ENCODE data around the gene PIK3CG.

The PIK3CG gene

DNA sequence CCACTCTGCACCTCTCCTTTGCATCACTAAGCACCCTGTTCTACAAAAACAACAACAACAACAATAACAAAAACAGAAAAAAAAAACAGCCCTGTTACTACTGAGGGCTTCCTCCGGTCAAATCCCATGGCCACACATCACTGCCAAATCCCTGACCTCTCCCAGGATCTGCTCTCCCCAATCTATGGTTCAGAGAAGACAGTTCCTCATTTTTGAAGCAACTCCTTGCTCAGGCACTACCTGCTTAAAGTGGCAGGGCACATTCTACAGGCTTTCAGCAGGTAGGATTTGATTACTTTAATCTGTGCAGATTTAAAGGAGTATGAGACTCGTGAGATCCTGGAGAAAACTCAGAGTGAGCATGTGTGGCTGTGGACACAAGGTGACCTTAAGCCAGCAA, 46.9 kb downstream of the PIK3CG start:
- no peak for ATAC-seq
- TF ChIP-seq POU6F1 (CRISPR knock-in tag; IDR thresholded peaks at IDR 0.05; ENCODE audit: borderline replicate concordance, low read depth) (no peak), ZNF70 (CRISPR knock-in tag; IDR thresholded peaks at IDR 0.05) (no peak), SNAI2 (CRISPR knock-in tag; IDR thresholded peaks at IDR 0.05) (no peak)
- TF ChIP-seq, protein P1, sequence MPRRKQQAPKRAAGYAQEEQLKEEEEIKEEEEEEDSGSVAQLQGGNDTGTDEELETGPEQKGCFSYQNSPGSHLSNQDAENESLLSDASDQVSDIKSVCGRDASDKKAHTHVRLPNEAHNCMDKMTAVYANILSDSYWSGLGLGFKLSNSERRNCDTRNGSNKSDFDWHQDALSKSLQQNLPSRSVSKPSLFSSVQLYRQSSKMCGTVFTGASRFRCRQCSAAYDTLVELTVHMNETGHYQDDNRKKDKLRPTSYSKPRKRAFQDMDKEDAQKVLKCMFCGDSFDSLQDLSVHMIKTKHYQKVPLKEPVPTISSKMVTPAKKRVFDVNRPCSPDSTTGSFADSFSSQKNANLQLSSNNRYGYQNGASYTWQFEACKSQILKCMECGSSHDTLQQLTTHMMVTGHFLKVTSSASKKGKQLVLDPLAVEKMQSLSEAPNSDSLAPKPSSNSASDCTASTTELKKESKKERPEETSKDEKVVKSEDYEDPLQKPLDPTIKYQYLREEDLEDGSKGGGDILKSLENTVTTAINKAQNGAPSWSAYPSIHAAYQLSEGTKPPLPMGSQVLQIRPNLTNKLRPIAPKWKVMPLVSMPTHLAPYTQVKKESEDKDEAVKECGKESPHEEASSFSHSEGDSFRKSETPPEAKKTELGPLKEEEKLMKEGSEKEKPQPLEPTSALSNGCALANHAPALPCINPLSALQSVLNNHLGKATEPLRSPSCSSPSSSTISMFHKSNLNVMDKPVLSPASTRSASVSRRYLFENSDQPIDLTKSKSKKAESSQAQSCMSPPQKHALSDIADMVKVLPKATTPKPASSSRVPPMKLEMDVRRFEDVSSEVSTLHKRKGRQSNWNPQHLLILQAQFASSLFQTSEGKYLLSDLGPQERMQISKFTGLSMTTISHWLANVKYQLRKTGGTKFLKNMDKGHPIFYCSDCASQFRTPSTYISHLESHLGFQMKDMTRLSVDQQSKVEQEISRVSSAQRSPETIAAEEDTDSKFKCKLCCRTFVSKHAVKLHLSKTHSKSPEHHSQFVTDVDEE (CRISPR knock-in tag; IDR thresholded peaks at IDR 0.05), result no peak

GRCh38 chr7:106914018-106914607, 49.0 kb downstream of the PIK3CG start:
- TF ChIP-seq, protein P1 (CRISPR knock-in tag; IDR thresholded peaks at IDR 0.05), result no peak
- TF ChIP-seq BACH2 (CRISPR knock-in tag; IDR thresholded peaks at IDR 0.05; ENCODE audit: borderline replicate concordance), result no peak
- TF ChIP-seq OSR1 (CRISPR knock-in tag; IDR thresholded peaks at IDR 0.05), result no peak
- TF ChIP-seq PPARA (CRISPR knock-in tag; IDR thresholded peaks at IDR 0.05; ENCODE audit: borderline replicate concordance), result no peak
- no peak for TF ChIP-seq SNAI2 (CRISPR knock-in tag; IDR thresholded peaks at IDR 0.05)
- TF ChIP-seq, protein P2, sequence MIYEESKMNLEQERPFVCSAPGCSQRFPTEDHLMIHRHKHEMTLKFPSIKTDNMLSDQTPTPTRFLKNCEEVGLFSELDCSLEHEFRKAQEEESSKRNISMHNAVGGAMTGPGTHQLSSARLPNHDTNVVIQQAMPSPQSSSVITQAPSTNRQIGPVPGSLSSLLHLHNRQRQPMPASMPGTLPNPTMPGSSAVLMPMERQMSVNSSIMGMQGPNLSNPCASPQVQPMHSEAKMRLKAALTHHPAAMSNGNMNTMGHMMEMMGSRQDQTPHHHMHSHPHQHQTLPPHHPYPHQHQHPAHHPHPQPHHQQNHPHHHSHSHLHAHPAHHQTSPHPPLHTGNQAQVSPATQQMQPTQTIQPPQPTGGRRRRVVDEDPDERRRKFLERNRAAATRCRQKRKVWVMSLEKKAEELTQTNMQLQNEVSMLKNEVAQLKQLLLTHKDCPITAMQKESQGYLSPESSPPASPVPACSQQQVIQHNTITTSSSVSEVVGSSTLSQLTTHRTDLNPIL (CRISPR knock-in tag; IDR thresholded peaks at IDR 0.05; ENCODE audit: low read depth), result no peak
- TF ChIP-seq POU6F1 (CRISPR knock-in tag; IDR thresholded peaks at IDR 0.05; ENCODE audit: borderline replicate concordance, low read depth), result no peak
- TF ChIP-seq, protein P3, sequence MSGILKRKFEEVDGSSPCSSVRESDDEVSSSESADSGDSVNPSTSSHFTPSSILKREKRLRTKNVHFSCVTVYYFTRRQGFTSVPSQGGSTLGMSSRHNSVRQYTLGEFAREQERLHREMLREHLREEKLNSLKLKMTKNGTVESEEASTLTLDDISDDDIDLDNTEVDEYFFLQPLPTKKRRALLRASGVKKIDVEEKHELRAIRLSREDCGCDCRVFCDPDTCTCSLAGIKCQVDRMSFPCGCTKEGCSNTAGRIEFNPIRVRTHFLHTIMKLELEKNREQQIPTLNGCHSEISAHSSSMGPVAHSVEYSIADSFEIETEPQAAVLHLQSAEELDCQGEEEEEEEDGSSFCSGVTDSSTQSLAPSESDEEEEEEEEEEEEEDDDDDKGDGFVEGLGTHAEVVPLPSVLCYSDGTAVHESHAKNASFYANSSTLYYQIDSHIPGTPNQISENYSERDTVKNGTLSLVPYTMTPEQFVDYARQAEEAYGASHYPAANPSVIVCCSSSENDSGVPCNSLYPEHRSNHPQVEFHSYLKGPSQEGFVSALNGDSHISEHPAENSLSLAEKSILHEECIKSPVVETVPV (CRISPR knock-in tag; IDR thresholded peaks at IDR 0.05), result no peak
- TF ChIP-seq ZNF70 (CRISPR knock-in tag; IDR thresholded peaks at IDR 0.05), result no peak
- no peak for TF ChIP-seq ARNTL (CRISPR knock-in tag; IDR thresholded peaks at IDR 0.05; ENCODE audit: borderline replicate concordance, low read depth)
- TF ChIP-seq TOX (CRISPR knock-in tag; IDR thresholded peaks at IDR 0.05; ENCODE audit: borderline replicate concordance), result no peak
- TF ChIP-seq CSDC2 (CRISPR knock-in tag; IDR thresholded peaks at IDR 0.05), result no peak
- TF ChIP-seq ZFP3 (CRISPR knock-in tag; IDR thresholded peaks at IDR 0.05), result no peak
- no peak for TF ChIP-seq ZFP30 (CRISPR knock-in tag; IDR thresholded peaks at IDR 0.05)
- no peak for TF ChIP-seq ISL1 (CRISPR knock-in tag; IDR thresholded peaks at IDR 0.05)
- TF ChIP-seq RARB (CRISPR knock-in tag; IDR thresholded peaks at IDR 0.05), result no peak
- no peak for TF ChIP-seq TCF4 (CRISPR knock-in tag; IDR thresholded peaks at IDR 0.05; ENCODE audit: borderline replicate concordance)
- no peak for ATAC-seq
